Vagina (tissue), 2 donors: ENCODE measurements around the gene ACVRL1.

Experiments
- POLR2A ChIP-seq, 2 donors: fragments of 450-650 bp; IDR thresholded peaks; one replicate each; pipeline ENCODE4 v1.6.1; 2017; ENCODE audit warnings: antibody characterized with exemption in 2 of 2, mild to moderate bottlenecking in 2 of 2, moderate library complexity in 2 of 2
- POLR2AphosphoS5 ChIP-seq, 2 donors: sonication (generic); formaldehyde crosslinking; IDR thresholded peaks; one replicate each; pipeline ENCODE4 v1.9.0; 2017; ENCODE audit warnings: antibody characterized with exemption in 2 of 2, mild to moderate bottlenecking in 2 of 2, low read depth in 1 of 2; ENCODE audit not compliant: insufficient read depth in 1 of 2
- TF ChIP-seq, protein P1 (sequence below), 3 experiments: fragments of 450-650 bp in 2 of 3; fragments of 200-600 bp in 1 of 3; sonication (generic) in 1 of 3; IDR thresholded peaks; one replicate each; pipeline ENCODE4 v1.5.1; 2017 to 2019; ENCODE audit warnings: antibody characterized with exemption in 3 of 3, mild to moderate bottlenecking in 2 of 3, moderate library complexity in 2 of 3

- TF ChIP-seq, protein P1, sequence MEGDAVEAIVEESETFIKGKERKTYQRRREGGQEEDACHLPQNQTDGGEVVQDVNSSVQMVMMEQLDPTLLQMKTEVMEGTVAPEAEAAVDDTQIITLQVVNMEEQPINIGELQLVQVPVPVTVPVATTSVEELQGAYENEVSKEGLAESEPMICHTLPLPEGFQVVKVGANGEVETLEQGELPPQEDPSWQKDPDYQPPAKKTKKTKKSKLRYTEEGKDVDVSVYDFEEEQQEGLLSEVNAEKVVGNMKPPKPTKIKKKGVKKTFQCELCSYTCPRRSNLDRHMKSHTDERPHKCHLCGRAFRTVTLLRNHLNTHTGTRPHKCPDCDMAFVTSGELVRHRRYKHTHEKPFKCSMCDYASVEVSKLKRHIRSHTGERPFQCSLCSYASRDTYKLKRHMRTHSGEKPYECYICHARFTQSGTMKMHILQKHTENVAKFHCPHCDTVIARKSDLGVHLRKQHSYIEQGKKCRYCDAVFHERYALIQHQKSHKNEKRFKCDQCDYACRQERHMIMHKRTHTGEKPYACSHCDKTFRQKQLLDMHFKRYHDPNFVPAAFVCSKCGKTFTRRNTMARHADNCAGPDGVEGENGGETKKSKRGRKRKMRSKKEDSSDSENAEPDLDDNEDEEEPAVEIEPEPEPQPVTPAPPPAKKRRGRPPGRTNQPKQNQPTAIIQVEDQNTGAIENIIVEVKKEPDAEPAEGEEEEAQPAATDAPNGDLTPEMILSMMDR (IDR thresholded peaks at IDR 0.05): no peak
- TF ChIP-seq POLR2A (IDR thresholded peaks at IDR 0.05): no peak
- TF ChIP-seq POLR2AphosphoS5 (IDR thresholded peaks at IDR 0.05; ENCODE audit: insufficient read depth in 1 of 2, low read depth in 1 of 2): no peak
Measured at GRCh38 chr12:51922762-51923505, 15.6 kb downstream of the ACVRL1 start.
